SH-SY5Y (cell line): ENCODE data around the gene INO80C.

Experiments
- GATA2 ChIP-seq: IDR thresholded peaks from 2 replicates; pipeline ENCODE4 v1.6.1; 2011; ENCODE audit warnings: mild to moderate bottlenecking, low read depth, low read length
- GATA3 ChIP-seq: IDR thresholded peaks from 2 replicates; pipeline ENCODE4 v1.6.1; 2011; ENCODE audit warnings: low read depth, mild to moderate bottlenecking, low read length, moderate library complexity

Gene INO80C

GRCh38 chr18:35441857-35442595 lies 55.7 kb downstream of the INO80C start:
- TF ChIP-seq GATA3 (no peak), GATA2 (no peak)

- TF ChIP-seq GATA2 (no peak), GATA3 (no peak)
Measured at GRCh38 chr18:35438480-35439234, 59.1 kb downstream of the INO80C start.

GRCh38 chr18:35437836-35438235 lies 59.9 kb downstream of the INO80C start:
- TF ChIP-seq GATA3 = no peak
- TF ChIP-seq GATA2 = no peak

GRCh38 chr18:35436076-35436649 lies 61.6 kb downstream of the INO80C start:
- TF ChIP-seq GATA3 = no peak

GRCh38 chr18:35435401-35435800 lies 62.4 kb downstream of the INO80C start:
- no peak for TF ChIP-seq GATA3
- TF ChIP-seq GATA2 = no peak

- TF ChIP-seq GATA3 = no peak
- TF ChIP-seq GATA2 = no peak
Measured at GRCh38 chr18:35432565-35433001, 65.2 kb downstream of the INO80C start.

- no peak for TF ChIP-seq GATA2
- no peak for TF ChIP-seq GATA3
Measured at GRCh38 chr18:35431374-35431741, 66.4 kb downstream of the INO80C start.

GRCh38 chr18:35430721-35431373 lies 66.9 kb downstream of the INO80C start:
- TF ChIP-seq GATA3 = no peak
- no peak for TF ChIP-seq GATA2

- TF ChIP-seq GATA2 (no peak), GATA3 (no peak)
Measured at GRCh38 chr18:35426786-35427185, 71.0 kb downstream of the INO80C start.

GRCh38 chr18:35424356-35424755 lies 73.4 kb downstream of the INO80C start:
- TF ChIP-seq GATA2 (no peak), GATA3 (no peak)

- TF ChIP-seq GATA3 (no peak), GATA2 (no peak)
Measured at GRCh38 chr18:35422237-35422636, 75.5 kb downstream of the INO80C start.

- no peak for TF ChIP-seq GATA2
- no peak for TF ChIP-seq GATA3
Measured at GRCh38 chr18:35418610-35419009, 79.2 kb downstream of the INO80C start.
